Endothelial cell of umbilical vein (primary cell): Measurements from ENCODE around the gene DNAJC28.

Experiments used
- CTCF ChIP-seq, 2 donors: IDR thresholded peaks; 1 replicate in 1 of 2; 2 replicates in 1 of 2; pipeline ENCODE4 v1.5.1; 2011; ENCODE audit warnings: low read length in 2 of 2, mild to moderate bottlenecking in 2 of 2, moderate library complexity in 2 of 2, control low read depth in 1 of 2, inconsistent platforms in 1 of 2, low read depth in 1 of 2; ENCODE audit not compliant: insufficient read depth in 1 of 2; ENCODE audit errors: extremely low read depth in 1 of 2
- EZH2 ChIP-seq: IDR thresholded peaks from 2 replicates; pipeline ENCODE4 v1.6.1; 2012; ENCODE audit warnings: borderline replicate concordance, low read depth, mild to moderate bottlenecking, moderate library complexity, low read length, inconsistent platforms; ENCODE audit not compliant: severe bottlenecking
- GATA2 ChIP-seq: IDR thresholded peaks from 2 replicates; pipeline ENCODE4 v1.7.0; 2011; ENCODE audit warnings: low read depth, mild to moderate bottlenecking, moderate library complexity, mixed read lengths, low read length; ENCODE audit not compliant: insufficient read length, insufficient read depth
- MYC ChIP-seq: IDR thresholded peaks from one replicate; pipeline ENCODE4 v1.6.1; 2011; ENCODE audit warnings: mild to moderate bottlenecking, low read depth, low read length
- POLR2A ChIP-seq: IDR thresholded peaks from 2 replicates; pipeline ENCODE4 v1.6.1; 2012; ENCODE audit warnings: low read depth, mild to moderate bottlenecking, control low read depth, low read length
- POLR2AphosphoS5 ChIP-seq: IDR thresholded peaks from 2 replicates; pipeline ENCODE4 v1.6.1; 2012; ENCODE audit warnings: low read depth, mild to moderate bottlenecking, control low read depth, low read length, moderate library complexity; ENCODE audit not compliant: insufficient read depth

DNA sequence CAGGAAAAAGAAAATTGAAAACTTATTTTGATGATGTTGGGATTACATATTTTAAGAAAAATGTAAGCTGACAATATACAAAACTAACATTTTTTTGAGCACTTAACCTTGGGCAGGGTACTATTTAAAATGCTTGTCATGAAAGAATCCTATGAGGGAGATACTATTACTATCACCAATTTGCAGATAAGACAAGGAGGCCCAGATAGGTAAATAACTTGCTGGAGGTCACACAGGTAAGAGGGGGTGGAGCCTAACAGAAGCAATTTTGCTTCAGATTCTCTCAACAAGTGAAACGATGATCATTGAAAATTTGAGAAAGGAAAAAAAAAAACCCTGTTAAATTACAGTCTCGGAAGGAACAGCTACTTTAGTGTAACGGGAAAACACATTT is 49.2 kb upstream of the DNAJC28 start:
- TF ChIP-seq CTCF (IDR thresholded peaks at IDR 0.05; ENCODE audit: extremely low read depth in 1 of 2, insufficient read depth in 1 of 2, low read depth in 1 of 2, low read length in 2 of 2) = no peak
- TF ChIP-seq POLR2AphosphoS5 = no peak
- TF ChIP-seq MYC = no peak
- TF ChIP-seq EZH2 = no peak
- no peak for TF ChIP-seq GATA2
- TF ChIP-seq POLR2A = no peak
